Cardiac fibroblast (primary cell): ENCODE data around the gene CYP4F2.

Experiments used
- DNase-seq, 2 donors: peaks; one replicate each; pipeline versions ENCODE4 v3.0.0 to v3.0.0-alpha.2; 2010; ENCODE audit warnings: low read depth in 2 of 2
- H3K4me3 ChIP-seq, 2 donors: replicated peaks in 1 of 2; 1 replicate in 1 of 2; 2 replicates in 1 of 2; pipeline ENCODE4 v1.5.1; 2011; ENCODE audit warnings: low read depth in 2 of 2, low read length in 2 of 2, mild to moderate bottlenecking in 2 of 2, moderate library complexity in 1 of 2
- CTCF ChIP-seq: IDR thresholded peaks from one replicate; pipeline ENCODE4 v1.5.1; 2011; ENCODE audit warnings: low read depth, mild to moderate bottlenecking, low read length, inconsistent platforms

The CYP4F2 gene

GRCh38 chr19:15871570-15871969 is 26.3 kb downstream of the CYP4F2 start:
- DNase-seq, result no peak
- no peak overlapping the region for H3K4me3 ChIP-seq
- TF ChIP-seq CTCF, result no peak

GRCh38 chr19:15869873-15870272 is 28.0 kb downstream of the CYP4F2 start:
- H3K4me3 ChIP-seq, result no peak overlapping the region
- no peak for TF ChIP-seq CTCF

GRCh38 chr19:15869109-15869555 is 28.7 kb downstream of the CYP4F2 start:
- DNase-seq, result peak; percentile 5 to 23
- no peak overlapping the region for H3K4me3 ChIP-seq
- TF ChIP-seq CTCF, result peak; percentile 39

More at GRCh38 chr19:15869873-15870272, 28.0 kb downstream of the CYP4F2 start:
- no peak for DNase-seq

DNA sequence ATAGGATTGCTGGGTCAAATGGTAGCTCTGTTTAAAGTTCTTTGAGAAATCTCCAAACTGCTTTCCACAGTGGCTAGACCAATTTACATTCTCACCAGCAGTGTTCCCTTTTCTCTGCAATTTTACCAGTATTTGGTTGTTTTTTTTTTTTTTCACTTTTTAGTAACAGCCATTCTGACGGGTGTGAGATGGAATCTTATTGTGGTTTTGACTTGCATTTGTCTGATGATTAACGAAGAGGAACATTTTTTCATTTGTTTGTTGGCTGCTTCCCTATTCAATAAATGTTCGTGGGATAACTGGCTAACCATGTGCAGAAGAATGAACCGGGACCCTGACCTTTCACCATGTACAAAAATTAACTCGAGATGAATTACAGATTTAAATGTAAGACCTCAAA is 31.2 kb downstream of the CYP4F2 start:
- no peak overlapping the region for H3K4me3 ChIP-seq
- no peak for DNase-seq
- TF ChIP-seq CTCF, result no peak

GRCh38 chr19:15864824-15865223 is 33.0 kb downstream of the CYP4F2 start:
- H3K4me3 ChIP-seq, result no peak overlapping the region
- no peak for TF ChIP-seq CTCF
- DNase-seq, result no peak

DNA sequence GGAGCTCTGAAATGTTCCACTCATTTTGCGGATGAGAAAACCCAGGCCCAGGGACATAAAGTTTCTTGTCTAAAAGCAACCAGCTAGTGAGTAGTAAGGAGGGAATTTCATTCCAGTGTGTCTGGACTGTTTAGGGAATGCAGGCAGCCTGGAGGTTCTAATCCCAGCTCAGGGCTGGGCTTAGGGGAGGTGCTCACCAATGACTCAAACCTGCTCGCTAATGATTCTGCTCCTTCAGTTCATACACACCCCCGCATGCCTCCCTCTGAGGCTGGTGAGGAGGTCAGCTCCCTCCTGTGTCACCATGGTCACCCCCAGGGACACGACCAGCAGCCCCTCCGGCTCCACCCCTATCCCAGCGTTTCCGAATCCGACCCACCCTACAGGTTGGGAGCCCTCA is 34.6 kb downstream of the CYP4F2 start:
- no peak for DNase-seq
- no peak for TF ChIP-seq CTCF
- H3K4me3 ChIP-seq, result no peak overlapping the region

DNA sequence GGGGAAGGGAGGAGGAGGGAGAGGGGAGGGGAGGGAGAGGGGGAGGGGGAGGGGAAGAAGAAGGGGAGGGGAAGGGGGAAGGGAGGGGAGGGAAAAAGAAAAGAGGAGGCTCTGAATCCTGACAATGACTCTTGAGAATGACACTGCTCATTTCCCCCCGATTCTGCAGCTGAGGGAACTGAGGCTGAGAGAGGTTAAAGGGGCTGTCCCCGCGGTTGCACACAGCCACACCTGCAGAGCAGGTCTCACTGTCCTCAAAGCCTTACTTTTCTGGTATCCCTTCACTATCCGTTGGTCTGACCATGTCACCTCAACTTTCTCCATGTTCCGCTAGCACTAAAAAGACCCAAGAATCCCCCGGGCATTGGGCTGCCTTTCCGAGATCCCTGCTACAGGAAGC is 35.4 kb downstream of the CYP4F2 start:
- H3K4me3 ChIP-seq, result no peak overlapping the region
- no peak for TF ChIP-seq CTCF
- no peak for DNase-seq
